ENCODE data around the gene AP1B1.

The AP1B1 gene

DNA sequence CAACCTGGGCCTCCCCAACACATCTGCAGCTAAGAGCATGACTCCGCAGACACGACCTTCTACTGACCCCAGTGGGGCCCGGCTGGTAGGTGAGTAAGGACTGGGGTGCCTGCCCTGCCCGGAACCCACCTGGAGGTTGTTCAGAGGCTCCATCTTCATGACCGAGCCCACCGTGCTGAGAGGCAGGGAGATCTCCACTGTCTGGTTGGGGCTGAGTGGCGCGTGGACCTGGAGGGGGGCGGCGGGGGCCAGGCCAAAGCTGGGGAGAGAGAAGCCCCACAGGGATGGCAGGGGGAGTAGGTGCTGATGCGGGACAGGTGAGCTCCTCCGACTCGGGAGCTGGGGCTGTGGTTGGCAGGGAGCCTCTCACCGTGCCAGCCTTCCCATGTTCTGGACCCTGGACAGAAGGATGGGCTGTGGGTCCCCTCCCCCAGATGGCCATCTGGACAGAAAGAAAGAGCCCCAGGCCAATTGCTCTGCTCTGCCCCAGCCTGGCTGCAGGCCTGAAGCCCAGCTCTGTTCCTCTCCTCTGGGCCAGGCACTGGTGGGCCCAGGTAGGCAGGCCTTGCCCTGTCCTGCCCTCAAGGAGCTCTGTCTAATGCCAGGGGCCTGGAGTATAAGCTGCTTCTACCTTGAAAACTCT, 56.6 kb downstream of the AP1B1 start:
- no peak for DNase-seq (ENCODE audit: low read depth)

- no peak for DNase-seq (ENCODE audit: low read depth)
Measured at GRCh38 chr22:29331213-29331612, 57.2 kb downstream of the AP1B1 start.

- no peak for DNase-seq (ENCODE audit: low read depth)
Measured at GRCh38 chr22:29330753-29331152, 57.6 kb downstream of the AP1B1 start.

- no peak for DNase-seq (ENCODE audit: low read depth)
Measured at GRCh38 chr22:29330291-29330690, 58.1 kb downstream of the AP1B1 start.

DNA sequence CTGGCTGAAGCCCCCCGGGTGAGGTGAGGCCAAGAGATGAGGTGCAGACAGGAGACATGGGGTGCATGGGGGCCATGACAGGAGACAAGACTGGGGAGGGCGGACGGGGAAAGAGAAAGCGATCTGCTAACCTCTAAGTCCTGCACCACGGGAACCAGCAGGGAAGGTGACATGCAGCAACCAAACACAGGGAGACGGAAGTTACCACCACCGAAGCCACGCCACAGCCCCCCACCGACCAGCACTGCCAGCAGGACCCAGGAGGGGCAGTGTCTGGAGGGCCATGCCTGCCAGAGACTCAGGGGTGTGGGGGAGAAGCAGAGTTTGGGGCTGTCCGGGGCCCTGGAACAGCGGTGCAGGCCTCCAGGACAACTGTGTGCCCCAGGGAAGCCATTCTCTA, 58.8 kb downstream of the AP1B1 start:
- DNase-seq (ENCODE audit: low read depth), result no peak

DNA sequence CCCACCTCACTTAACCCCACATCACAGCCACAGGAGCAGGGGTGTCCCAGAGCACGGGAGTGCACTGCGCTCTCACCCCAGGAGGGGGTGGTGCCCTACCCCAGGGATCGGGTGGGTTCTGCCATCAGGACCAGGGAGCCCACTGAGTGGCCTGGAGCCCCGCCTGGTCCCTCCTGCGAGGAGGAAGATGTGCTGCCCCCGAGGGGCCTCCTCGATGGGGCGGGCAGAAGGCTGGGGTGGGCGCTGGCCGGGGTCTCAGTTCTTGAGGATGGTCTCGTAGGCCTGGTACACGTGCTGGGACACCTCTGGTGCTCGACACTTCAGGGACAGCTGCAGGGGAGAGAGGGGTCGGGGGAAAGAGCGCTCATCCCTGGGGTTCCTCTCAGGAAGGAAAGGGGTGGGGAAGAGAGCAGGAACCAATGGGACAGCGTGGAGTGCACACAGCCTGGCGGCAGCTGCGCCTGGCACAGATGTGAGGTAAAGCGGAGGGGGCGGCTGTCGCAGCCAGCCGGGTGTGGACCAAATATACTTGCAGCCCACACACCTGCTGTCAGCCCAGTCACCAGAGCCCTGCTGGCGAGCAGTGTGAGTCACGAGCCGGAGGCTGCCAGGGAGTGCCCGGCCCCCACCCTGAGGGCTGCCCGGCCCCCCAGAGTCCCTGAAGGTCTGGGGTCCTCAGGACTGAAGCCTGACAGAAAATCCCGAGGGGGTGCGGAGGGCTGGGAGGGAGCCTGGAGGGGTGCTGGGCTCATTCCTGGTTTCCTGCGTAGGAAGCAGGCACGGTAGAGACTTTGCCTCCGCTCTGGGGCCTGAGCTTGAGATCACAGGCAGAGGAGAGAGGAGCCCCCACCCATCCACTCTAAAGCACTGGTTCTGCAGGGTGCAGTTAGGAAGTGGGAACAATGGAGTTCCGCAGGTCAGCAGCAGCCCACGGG, 59.5 kb downstream of the AP1B1 start:
- DNase-seq (ENCODE audit: low read depth), result no peak

DNA sequence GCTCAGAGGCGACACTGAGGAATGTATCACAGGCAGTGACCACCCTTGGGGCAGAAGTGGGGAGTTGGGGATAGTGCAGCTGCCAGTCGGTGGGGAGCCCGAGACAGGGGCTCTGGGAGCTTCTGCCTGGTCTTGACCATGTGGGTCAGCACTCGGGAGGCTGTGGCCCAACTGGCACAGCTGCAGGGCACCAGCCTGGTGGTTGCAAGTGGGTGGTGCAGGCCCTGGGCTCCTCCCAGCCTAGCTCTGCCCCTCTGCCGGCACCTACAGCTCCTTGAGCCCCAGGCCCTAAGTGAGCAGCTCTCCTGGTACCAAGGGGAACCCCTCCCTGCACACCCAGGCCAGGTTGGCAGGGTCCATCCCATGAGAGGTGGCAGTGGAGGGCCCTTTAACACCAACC, 60.3 kb downstream of the AP1B1 start:
- DNase-seq (ENCODE audit: low read depth), result no peak

DNA sequence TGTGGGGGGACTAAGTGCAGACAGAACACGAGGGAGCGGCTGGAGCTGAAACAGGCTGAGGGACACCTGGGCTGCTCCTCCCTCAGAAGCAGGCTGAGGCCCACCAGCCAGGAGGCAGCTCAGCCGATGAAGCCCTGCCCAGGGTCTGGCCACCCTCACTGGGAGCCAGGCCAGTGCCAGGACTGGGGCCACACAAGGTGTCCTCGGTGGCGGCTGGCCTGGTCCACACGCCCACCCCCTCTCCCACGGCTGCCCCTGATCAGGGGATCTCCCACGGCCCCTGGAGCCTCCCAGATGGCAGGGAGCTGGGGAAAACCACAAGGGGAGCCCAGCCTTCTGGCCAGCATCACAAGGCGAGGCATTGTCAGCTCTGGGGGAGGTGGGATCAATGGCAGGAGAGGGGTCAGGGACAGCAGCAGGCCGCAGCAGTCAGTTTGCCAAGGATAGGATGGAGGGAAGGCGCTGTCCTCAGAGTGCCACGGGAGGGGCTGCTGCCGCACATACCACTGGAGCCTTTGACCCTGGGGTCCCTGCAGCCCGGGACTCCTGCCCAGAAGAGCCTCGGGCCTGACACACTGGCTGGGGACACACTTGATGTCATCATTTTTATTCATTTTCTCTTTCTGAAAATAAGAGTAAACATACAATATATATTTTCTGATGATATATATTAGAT, 61.1 kb downstream of the AP1B1 start:
- no peak for DNase-seq (ENCODE audit: low read depth)

DNA sequence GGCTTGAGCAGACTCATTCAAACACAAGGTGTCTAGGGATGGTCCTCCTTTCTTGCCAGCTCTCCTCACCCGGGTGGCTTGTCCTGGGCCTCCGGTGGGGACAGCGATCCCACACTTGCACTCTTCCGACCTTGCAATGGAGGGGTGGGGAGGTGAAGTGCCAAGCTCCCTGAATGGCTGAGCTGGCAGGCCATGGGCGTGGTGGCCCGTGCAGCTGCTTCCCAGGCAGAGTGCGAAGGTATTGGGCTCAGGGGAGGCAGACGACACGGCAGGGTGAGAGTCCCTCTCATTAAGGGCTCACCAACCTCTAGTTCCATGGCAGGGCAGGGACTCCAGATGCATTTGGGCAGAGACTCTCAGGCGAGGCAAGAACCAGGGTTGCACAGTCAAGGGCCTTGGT, 61.9 kb downstream of the AP1B1 start:
- DNase-seq (ENCODE audit: low read depth), result no peak

DNA sequence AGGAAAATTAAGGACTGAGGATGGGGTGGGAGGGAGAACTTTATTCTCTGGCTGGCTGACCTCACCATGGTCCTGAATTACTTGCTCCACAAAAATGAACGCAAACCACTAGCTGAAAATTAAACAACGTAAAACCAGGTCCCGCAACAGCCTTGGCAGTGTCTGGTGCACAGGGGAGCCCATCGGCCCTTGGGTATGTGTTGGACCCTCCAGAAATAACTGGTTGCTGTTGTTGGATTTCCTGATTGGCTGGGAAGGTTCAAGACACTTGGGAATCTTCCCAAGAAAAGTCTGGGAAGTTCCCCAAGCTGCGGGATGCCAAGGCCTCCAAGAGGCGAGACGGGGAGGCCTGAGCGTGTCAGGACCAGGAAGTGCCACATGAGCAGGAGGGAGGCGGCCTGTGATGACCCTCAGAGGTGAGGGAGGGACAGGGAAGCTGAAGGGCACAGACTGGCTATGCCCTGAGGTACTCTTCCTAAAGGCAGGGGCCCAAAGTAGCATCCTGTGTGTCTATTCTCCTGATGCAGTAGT, 62.5 kb downstream of the AP1B1 start:
- no peak for DNase-seq (ENCODE audit: low read depth)

DNA sequence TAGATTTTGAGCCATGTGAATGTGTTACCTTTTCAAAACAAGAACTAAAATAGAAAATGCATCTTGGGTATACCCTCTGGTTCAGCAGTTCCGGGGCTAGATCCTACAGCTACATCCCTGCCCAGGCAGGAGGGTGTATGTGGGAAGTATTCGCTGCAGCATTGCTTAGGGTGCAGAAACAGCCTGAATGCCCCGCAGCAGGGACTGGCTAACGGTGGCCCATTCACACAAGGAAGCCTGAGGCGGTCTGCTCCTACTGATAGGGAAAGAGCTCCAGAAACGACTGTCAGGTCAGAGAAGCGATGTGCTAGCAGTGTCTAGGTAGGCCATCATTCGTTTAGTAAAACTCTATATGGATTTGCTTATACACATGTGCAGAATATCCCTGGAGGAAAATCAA, 63.0 kb downstream of the AP1B1 start:
- DNase-seq (ENCODE audit: low read depth), result no peak

DNA sequence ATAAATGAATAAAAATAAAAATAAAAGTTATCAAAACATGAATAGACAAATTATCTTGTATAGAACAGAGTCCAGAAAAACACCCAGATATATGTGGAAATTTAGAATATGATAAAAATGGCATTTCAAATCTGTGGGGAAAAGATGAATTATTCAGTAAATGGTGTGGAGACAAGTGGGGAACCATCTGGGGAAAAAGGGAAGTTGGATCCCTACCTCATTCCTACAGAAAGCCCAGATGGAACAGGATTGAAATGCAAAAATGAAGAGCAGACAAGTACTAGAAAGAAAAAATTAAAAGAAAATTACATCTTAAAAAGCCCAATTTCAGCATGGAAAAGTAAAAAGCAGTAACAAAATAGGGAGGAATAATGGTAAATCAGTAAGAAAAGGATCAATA, 64.7 kb downstream of the AP1B1 start:
- DNase-seq (ENCODE audit: low read depth), result no peak

- DNase-seq (ENCODE audit: low read depth), result no peak
Measured at GRCh38 chr22:29320546-29320945, 67.8 kb downstream of the AP1B1 start.

- no peak for DNase-seq (ENCODE audit: low read depth)
Measured at GRCh38 chr22:29319072-29319471, 69.3 kb downstream of the AP1B1 start.

DNA sequence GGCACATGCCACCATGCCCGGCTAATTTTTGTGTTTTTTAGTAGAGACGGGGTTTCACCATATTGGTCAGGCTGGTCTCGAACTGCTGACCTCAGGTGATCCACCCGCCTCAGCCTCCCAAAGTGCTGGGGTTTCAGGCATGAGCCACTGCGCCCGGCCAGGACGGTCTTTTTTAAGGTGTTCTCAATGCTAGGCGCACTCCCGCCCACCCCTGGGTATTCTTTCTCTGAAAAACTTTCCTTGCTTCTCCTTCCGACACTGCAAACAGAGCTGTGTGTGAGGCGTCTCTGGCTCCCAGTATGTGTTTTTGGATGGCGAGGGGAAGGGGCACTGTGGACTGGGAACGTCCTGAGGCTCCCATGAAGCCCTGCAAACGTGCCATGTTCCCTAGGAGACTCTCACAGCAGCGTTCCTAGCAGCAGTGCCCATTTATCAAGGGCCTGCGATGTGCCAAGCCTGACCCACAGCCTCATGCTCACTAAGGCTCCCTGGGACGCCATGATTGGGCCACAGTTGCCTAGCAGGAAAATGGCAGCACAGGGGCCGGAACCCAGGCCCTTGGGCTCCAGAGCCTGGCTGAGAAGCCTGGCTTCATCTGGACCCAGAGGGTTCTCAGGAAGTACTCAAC, 70.4 kb downstream of the AP1B1 start:
- DNase-seq (ENCODE audit: low read depth), result no peak

DNA sequence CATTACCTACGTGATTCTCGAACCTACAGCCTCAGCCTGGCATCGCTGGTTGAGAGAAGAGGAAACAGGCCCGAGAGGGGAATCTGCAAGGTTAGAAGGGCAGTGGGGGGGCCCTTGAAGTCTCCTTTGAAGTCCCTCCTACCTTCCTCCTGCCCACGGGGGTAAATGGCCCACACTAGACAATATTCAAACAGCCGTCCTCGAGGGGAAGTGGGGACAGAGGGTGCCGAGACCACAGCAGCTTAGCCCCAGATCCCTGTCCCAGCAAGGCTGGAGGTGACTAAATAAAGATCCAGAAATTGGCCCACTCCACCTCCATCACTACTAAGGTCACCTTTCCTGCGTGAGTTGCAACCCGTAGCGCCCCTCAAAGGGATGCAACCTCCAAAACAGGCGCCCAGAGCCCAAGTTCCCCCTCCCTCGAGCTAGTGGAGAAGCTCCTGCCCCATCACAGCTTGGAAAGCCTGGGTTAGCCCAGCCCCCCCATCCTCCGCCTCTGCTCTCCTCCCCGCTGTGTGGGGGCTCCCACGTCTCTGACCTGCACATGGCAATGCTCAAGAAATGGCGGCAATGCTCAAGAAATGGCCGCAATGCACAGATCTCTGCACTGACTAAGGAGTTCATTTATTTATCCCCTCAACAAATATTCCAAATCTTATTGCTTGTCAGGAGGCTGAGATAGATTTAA, 72.1 kb downstream of the AP1B1 start:
- DNase-seq (ENCODE audit: low read depth), result no peak

- no peak for DNase-seq (ENCODE audit: low read depth)
Measured at GRCh38 chr22:29315286-29316140, 72.9 kb downstream of the AP1B1 start, which contains the start of gene RASL10A. Gene RASL10A (minus strand): TSS chr22:29315697. CDS start chr22:29315246, 451 bp downstream.

DNA sequence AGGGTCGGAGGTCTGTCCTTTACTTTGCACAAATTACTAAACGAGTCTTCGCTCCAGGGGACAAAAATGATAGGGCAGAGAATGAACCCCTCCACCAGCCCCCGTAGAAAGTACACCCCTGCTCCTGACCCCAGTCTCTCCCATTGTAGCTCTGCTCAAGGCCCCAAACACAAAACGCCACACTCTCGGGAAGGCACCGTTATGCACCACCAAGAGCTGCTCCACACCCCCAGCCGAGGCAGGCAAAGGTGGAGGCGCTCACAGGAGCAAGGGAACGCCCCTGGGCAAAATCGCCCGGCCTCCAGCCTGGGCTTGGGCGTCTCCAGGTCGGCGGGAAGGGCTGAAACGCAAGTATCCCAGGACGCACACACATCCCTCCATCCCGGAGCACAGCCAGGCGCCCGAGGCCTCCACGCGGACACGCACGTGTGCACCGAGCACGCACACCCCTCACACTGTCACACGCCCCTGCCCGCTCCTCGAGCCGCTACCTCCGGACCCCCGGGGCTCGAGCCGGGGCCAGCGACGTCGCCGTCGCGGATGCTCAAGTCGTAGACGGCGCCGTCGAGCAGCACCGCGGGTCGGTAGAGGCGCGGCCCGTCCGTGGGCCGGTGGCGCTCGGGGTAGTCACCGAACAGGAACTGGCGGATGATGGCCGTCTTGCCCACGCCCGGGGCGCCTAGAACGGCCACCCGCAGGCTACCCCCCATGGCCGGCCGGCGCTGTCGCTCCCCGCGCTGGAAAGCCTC, 73.7 kb downstream of the AP1B1 start:
- DNase-seq (ENCODE audit: low read depth), result no peak

DNA sequence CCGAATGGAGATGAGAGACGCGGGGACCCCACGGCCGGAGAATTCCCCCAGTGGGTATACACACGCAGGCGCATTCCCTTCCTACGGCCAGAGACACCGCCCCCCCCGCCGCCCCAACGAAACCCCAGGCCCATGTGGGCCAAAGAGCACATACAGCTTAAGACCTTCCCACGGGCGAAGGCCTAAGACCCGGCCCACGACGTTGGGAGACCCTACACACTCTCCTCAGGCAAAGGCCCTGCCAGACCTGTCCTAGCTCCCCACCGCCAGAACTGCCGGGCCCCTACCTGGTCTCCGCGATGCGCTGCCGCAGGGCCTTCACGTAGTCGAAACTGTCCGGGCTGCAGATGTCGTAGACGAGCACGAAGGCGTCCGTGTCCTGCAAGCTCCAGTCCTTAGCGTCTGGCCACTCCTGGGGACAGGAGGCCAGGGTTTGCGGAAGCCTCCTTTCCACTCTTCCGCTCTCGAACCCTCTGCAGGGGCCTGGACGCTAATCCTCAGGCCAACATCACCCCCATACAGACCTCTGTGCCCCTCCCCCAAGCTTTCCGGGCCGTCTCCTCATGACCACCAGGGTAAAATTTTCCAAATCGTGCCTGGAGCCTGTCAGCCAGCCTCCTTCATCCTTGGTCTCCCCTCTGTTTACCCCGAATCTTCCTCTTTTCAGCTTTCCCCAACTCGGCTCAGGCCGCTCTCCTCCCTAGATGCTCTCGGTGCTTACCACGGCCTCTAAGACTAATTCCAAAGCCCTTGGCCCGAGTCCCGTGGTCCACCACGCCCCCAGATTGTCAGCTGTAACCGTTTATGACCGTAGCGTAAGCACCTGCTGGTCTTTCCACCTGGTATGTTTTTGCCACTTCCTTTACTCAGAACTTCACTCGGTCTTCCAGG, 74.5 kb downstream of the AP1B1 start:
- no peak for DNase-seq (ENCODE audit: low read depth)

All from activated gamma-delta T cell treated with anti-CD3 and anti-CD28 coated beads, Interleukin-2, amount 50 U/mL, for 16 hours (primary cell).